ENCODE results near the gene SPATA18. TPM values are rescaled to one million over a fixed set of nuclear protein-coding genes. Genes with fewer than 3 reads are reported as not detected.

Gene SPATA18
- total RNA-seq, 3 donors from 2014 or later (not counting 1 experiment from before 2014, with no cell fraction given) = not detected

DNA sequence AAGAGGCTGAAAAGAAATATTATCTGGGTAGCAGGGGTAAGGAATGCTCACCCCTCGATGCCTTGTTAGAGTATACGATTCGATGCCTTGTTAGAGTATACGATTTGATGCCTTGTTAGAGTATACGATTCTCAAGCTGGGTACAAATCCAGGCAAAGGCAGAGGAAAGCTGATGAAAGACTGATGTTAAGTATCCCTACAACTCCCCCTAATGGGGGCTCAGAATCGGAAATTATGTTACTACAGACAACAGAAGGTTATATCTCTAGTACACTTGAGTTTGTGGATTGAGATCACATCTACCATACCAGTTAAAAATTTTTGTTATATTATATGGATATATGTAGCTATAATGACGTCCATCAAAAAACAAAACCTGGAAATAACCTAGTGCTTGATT is 35.7 kb upstream of the SPATA18 start:
- no peak for DNase-seq
- WGBS (ENCODE audit: insufficient coverage) = 80% methylated on average over 5 of the region's 7 CpGs

DNA sequence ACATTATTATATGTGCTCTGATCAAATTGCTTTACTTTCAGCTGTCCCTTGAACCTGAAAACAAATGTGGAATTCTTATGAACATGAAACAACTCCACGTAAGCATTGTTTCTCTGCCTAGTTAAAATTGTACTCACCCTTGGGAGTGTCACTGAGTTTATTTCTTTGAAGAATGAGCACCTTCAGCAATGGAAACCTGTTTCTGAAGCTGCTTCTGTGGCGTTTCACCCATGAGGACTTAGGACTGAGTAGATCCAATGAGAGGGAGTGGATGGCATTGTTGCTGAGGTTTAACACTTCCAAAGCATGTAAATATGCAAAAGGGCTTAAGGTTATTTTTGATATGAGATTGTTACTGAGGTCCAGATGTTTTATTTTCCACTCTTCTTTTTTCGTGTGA is 34.1 kb upstream of the SPATA18 start:
- H3K4me1 Mint-ChIP-seq = no peaks in the 10 kb centered on the region
- H3K27ac Mint-ChIP-seq = no peak overlapping the region
- 81% methylated on average over 3 of the region's 3 CpGs for WGBS (ENCODE audit: insufficient coverage)
- no peak overlapping the region for H3K4me3 ChIP-seq (ENCODE audit: low read length)
- TF ChIP-seq, protein P1, sequence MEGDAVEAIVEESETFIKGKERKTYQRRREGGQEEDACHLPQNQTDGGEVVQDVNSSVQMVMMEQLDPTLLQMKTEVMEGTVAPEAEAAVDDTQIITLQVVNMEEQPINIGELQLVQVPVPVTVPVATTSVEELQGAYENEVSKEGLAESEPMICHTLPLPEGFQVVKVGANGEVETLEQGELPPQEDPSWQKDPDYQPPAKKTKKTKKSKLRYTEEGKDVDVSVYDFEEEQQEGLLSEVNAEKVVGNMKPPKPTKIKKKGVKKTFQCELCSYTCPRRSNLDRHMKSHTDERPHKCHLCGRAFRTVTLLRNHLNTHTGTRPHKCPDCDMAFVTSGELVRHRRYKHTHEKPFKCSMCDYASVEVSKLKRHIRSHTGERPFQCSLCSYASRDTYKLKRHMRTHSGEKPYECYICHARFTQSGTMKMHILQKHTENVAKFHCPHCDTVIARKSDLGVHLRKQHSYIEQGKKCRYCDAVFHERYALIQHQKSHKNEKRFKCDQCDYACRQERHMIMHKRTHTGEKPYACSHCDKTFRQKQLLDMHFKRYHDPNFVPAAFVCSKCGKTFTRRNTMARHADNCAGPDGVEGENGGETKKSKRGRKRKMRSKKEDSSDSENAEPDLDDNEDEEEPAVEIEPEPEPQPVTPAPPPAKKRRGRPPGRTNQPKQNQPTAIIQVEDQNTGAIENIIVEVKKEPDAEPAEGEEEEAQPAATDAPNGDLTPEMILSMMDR (IDR thresholded peaks at IDR 0.05) = no peak
- DNase-seq (no peak), ATAC-seq (no peak)
- no peak overlapping the region for H3K4me3 Mint-ChIP-seq
- no peaks in the 10 kb centered on the region for H3K4me1 ChIP-seq (ENCODE audit: control insufficient read depth, insufficient read depth, low read length)
- no peaks in the 10 kb centered on the region for H3K9me3 ChIP-seq (ENCODE audit: control insufficient read depth, insufficient read depth, low read length)
- no peaks in the 10 kb centered on the region for H3K36me3 Mint-ChIP-seq
- no peaks in the 10 kb centered on the region for H3K27me3 Mint-ChIP-seq (ENCODE audit: low read depth in 2 of 2)
- no peak overlapping the region for H3K27ac ChIP-seq (ENCODE audit: low read length)
- H3K36me3 ChIP-seq (ENCODE audit: control insufficient read depth, insufficient read depth, low read length) = no peaks in the 10 kb centered on the region
- intact Hi-C loops (cut with micrococcal nuclease) = no loop called here
- H3K27me3 ChIP-seq (ENCODE audit: control insufficient read depth, insufficient read depth, low read length) = no peaks in the 10 kb centered on the region
- no peaks in the 10 kb centered on the region for H3K9me3 Mint-ChIP-seq

More for the DNA sequence above, 35.7 kb upstream of the SPATA18 start:
- Histone ChIP-seq H3K27me3 (ENCODE audit: control insufficient read depth, insufficient read depth, low read length) (no peaks in the 10 kb centered on the region), H3K9me3 (ENCODE audit: control insufficient read depth, insufficient read depth, low read length) (no peaks in the 10 kb centered on the region), H3K36me3 (ENCODE audit: control insufficient read depth, insufficient read depth, low read length) (no peaks in the 10 kb centered on the region), H3K27ac (ENCODE audit: low read length) (no peak overlapping the region), H3K4me1 (ENCODE audit: control insufficient read depth, insufficient read depth, low read length) (no peaks in the 10 kb centered on the region), H3K4me3 (ENCODE audit: low read length) (no peak overlapping the region)
- H3K4me3 Mint-ChIP-seq = no peak overlapping the region
- H3K9me3 Mint-ChIP-seq = no peaks in the 10 kb centered on the region
- no peaks in the 10 kb centered on the region for H3K36me3 Mint-ChIP-seq
- TF ChIP-seq, protein P1 (IDR thresholded peaks at IDR 0.05) = no peak
- H3K27me3 Mint-ChIP-seq (ENCODE audit: low read depth in 2 of 2) = no peaks in the 10 kb centered on the region
- ATAC-seq = no peak
- no peaks in the 10 kb centered on the region for H3K4me1 Mint-ChIP-seq
- H3K27ac Mint-ChIP-seq = no peak overlapping the region
- intact Hi-C loops (cut with micrococcal nuclease) = no loop called here

DNA sequence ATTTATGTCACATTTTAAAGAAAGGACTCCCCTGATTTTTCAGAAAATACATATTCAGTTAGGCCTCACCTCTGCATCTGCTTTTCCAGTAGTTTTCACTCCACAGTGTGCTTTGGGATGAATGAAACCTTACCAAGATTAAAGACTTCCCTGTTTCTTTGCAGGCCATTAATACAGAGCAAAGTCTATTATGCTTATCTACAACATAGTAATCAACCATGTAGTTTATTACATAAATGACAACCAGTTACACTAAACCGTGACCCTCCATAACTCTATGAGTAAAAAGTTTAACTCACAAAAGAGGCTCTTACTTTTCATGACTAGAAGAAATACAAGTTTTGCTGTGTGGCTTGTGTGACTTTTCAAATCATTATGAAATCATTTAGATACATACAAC is 33.3 kb upstream of the SPATA18 start:
- Histone ChIP-seq H3K9me3 (ENCODE audit: control insufficient read depth, insufficient read depth, low read length) (no peaks in the 10 kb centered on the region), H3K4me1 (ENCODE audit: control insufficient read depth, insufficient read depth, low read length) (no peaks in the 10 kb centered on the region), H3K27me3 (ENCODE audit: control insufficient read depth, insufficient read depth, low read length) (no peaks in the 10 kb centered on the region), H3K27ac (ENCODE audit: low read length) (no peak overlapping the region), H3K4me3 (ENCODE audit: low read length) (no peak overlapping the region), H3K36me3 (ENCODE audit: control insufficient read depth, insufficient read depth, low read length) (no peaks in the 10 kb centered on the region)
- WGBS (ENCODE audit: insufficient coverage) = no CpG with 5 or more reads among the region's 1 CpG
- ATAC-seq (no peak), DNase-seq (no peak)
- TF ChIP-seq, protein P1 (IDR thresholded peaks at IDR 0.05) = no peak
- no peaks in the 10 kb centered on the region for H3K36me3 Mint-ChIP-seq
- H3K4me1 Mint-ChIP-seq = no peaks in the 10 kb centered on the region
- H3K9me3 Mint-ChIP-seq = no peaks in the 10 kb centered on the region
- intact Hi-C loops (cut with micrococcal nuclease) = no loop called here
- H3K27ac Mint-ChIP-seq = no peak overlapping the region
- no peaks in the 10 kb centered on the region for H3K27me3 Mint-ChIP-seq (ENCODE audit: low read depth in 2 of 2)
- H3K4me3 Mint-ChIP-seq = no peak overlapping the region

DNA sequence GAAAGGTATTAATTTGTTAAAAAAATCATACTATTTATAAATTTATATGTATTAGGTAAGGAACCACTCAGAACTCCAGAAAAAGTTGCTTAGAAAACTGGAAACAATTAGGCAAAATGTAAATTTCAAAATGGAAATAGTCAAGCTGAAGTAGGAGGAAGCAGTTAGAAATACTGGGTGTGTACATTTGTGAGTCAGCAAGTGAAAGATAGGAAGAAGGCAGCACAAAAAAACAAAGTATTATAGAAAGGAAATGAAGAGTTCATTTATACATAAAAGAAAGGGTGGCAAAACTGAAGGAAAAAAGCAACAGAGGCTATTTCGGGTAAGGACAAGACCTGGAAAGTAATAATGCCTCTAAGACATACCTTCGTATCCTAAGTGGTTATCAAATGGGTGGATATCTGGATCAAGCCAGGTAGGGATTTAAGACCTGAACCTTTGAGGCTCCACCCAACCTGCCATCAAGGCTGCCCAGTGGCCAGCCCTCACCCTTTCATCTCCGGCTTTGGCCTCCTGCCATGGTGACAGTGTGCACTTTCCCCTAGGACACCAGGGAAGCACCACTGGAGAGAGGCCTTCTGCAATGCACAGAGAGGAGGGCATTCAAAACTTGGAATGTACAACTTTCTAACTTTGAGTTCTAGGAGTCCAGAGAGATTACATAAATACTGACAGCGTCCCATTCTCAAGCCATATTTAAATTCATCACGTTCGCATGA is 31.0 kb upstream of the SPATA18 start, which contains the start of gene LRRC66:
LRRC66 (minus strand) TSS at position 428 of the 722 bp plus-strand sequence. CDS start 2,750 bp downstream, outside the sequence.
- Mint-ChIP-seq H3K4me3 (no peak within 1 kb of the TSS), H3K36me3 (no peaks in the 10 kb centered on the region), H3K27me3 (ENCODE audit: low read depth in 2 of 2) (no peaks in the 10 kb centered on the region), H3K9me3 (no peaks in the 10 kb centered on the region), H3K27ac (no peak within 1 kb of the TSS), H3K4me1 (no peaks in the 10 kb centered on the region)
- intact Hi-C loops (cut with micrococcal nuclease) = no loop called here
- Histone ChIP-seq H3K27ac (ENCODE audit: low read length) (no peak within 1 kb of the TSS), H3K27me3 (ENCODE audit: control insufficient read depth, insufficient read depth, low read length) (no peaks in the 10 kb centered on the region), H3K9me3 (ENCODE audit: control insufficient read depth, insufficient read depth, low read length) (no peaks in the 10 kb centered on the region), H3K36me3 (ENCODE audit: control insufficient read depth, insufficient read depth, low read length) (no peaks in the 10 kb centered on the region), H3K4me1 (ENCODE audit: control insufficient read depth, insufficient read depth, low read length) (no peaks in the 10 kb centered on the region), H3K4me3 (ENCODE audit: low read length) (no peak within 1 kb of the TSS)
- DNase-seq (no peak), ATAC-seq (no peak)
- WGBS (ENCODE audit: insufficient coverage) = 95% methylated on average over 6 of the region's 6 CpGs
- TF ChIP-seq, protein P1 (IDR thresholded peaks at IDR 0.05) = no peak

All from natural killer cell (primary cell).